Activated CD4-positive, CD25-positive, alpha-beta regulatory T cell treated with anti-CD3 and anti-CD28 coated beads, Interleukin-2, amount 50 U/mL, for 16 hours (primary cell): ENCODE measurements around the gene RPL22.

ENCODE experiments used
- DNase-seq: peaks from one replicate; pipeline ENCODE4 v3.0.0-alpha.2; 2020; ENCODE audit warnings: low read depth, low spot score

Gene RPL22

GRCh38 chr1:6205849-6206519, 6.6 kb upstream of the RPL22 start, which contains the start of gene RNF207:
TSS of gene RNF207 (plus strand) at chr1:6206119. CDS start at chr1:6206536, 417 bp downstream.
- DNase-seq = no peak

- no peak for DNase-seq
Observed at GRCh38 chr1:6202256-6202655, 2.9 kb upstream of the RPL22 start.

GRCh38 chr1:6200188-6200809, 904 bp upstream of the RPL22 start:
- DNase-seq = no peak

- no peak for DNase-seq
Observed at GRCh38 chr1:6198646-6199297, 623 bp downstream of the RPL22 start.

- DNase-seq = no peak
Observed at GRCh38 chr1:6197746-6198427, 1.5 kb downstream of the RPL22 start.

- DNase-seq = no peak
Observed at GRCh38 chr1:6191968-6192367, 7.4 kb downstream of the RPL22 start.

- no peak for DNase-seq
Observed at GRCh38 chr1:6188466-6188865, 10.9 kb downstream of the RPL22 start.

GRCh38 chr1:6185635-6186382, 13.6 kb downstream of the RPL22 start:
- DNase-seq = no peak

GRCh38 chr1:6185151-6185550, 14.2 kb downstream of the RPL22 start:
- no peak for DNase-seq

GRCh38 chr1:6184083-6184783, 15.2 kb downstream of the RPL22 start:
- DNase-seq = no peak

- no peak for DNase-seq
Observed at GRCh38 chr1:6183520-6183989, 15.8 kb downstream of the RPL22 start.

GRCh38 chr1:6181347-6181770, 18.0 kb downstream of the RPL22 start:
- DNase-seq = no peak

GRCh38 chr1:6180707-6181311, 18.6 kb downstream of the RPL22 start:
- DNase-seq = no peak

- no peak for DNase-seq
Observed at GRCh38 chr1:6180268-6180706, 19.1 kb downstream of the RPL22 start, which contains the start of gene CHD5. TSS of gene CHD5 (minus strand) at chr1:6180321. CDS start at chr1:6180023, 298 bp downstream.

GRCh38 chr1:6179564-6180175, 19.7 kb downstream of the RPL22 start:
- DNase-seq = no peak

GRCh38 chr1:6178751-6179563, 20.4 kb downstream of the RPL22 start:
- no peak for DNase-seq

GRCh38 chr1:6177681-6178380, 21.6 kb downstream of the RPL22 start:
- DNase-seq = no peak

- no peak for DNase-seq
Observed at GRCh38 chr1:6176779-6177178, 22.6 kb downstream of the RPL22 start.
